Muscle layer of colon (tissue), 2 donors: ENCODE results near the gene ZSWIM6.

Experiments used
- H3K27ac ChIP-seq: one replicate; pipeline ENCODE4 v1.7.0; 2013; ENCODE audit warnings: low read depth, mild to moderate bottlenecking, low read length, moderate library complexity
- H3K27me3 ChIP-seq, 2 donors: one replicate each; pipeline ENCODE4 v1.7.0; 2013; ENCODE audit warnings: low read length in 2 of 2, mild to moderate bottlenecking in 2 of 2; ENCODE audit not compliant: insufficient read depth in 2 of 2, control insufficient read depth in 1 of 2
- H3K36me3 ChIP-seq: one replicate; pipeline ENCODE4 v1.7.0; 2013; ENCODE audit warnings: mild to moderate bottlenecking, low read length; ENCODE audit not compliant: insufficient read depth
- H3K4me1 ChIP-seq: one replicate; pipeline ENCODE4 v1.7.0; 2013; ENCODE audit warnings: mild to moderate bottlenecking, low read length; ENCODE audit not compliant: insufficient read depth
- H3K4me3 ChIP-seq, 2 donors: one replicate each; pipeline ENCODE4 v1.7.0; 2013; ENCODE audit warnings: low read length in 2 of 2, low read depth in 1 of 2, mild to moderate bottlenecking in 1 of 2, moderate library complexity in 1 of 2
- H3K9ac ChIP-seq: one replicate; pipeline ENCODE4 v1.7.0; 2013; ENCODE audit warnings: low read length
- H3K9me3 ChIP-seq: one replicate; pipeline ENCODE4 v1.7.0; 2013; ENCODE audit warnings: mild to moderate bottlenecking, low read length
- donor health status: abdominal sarcoma.
- donor health status: Adenocarcinoma of cecum.

ZSWIM6 gene

GRCh38 chr5:61331407-61332357 lies at the start of gene ZSWIM6:
TSS of gene ZSWIM6 (plus strand) at chr5:61332258. CDS start at chr5:61332273, 15 bp downstream.
- H3K9me3 ChIP-seq = no peaks in the 10 kb centered on the region
- no peaks in the 10 kb centered on the region for H3K27me3 ChIP-seq
- peak within 1 kb of the TSS; percentile 95 for H3K27ac ChIP-seq
- peak within 1 kb of the TSS; percentile 92 for H3K9ac ChIP-seq
- peaks cover 32% of the 10 kb centered on the region for H3K4me1 ChIP-seq
- H3K36me3 ChIP-seq = no peaks in the 10 kb centered on the region
- H3K4me3 ChIP-seq = peak within 1 kb of the TSS; percentile 86 to 91

GRCh38 chr5:61283471-61283870 lies 48.6 kb upstream of the ZSWIM6 start:
- H3K9me3 ChIP-seq = no peaks in the 10 kb centered on the region
- H3K4me3 ChIP-seq = no peak overlapping the region
- H3K27ac ChIP-seq = no peak overlapping the region
- peaks cover 17% of the 10 kb centered on the region for H3K4me1 ChIP-seq
- H3K36me3 ChIP-seq = no peaks in the 10 kb centered on the region
- H3K27me3 ChIP-seq = no peaks in the 10 kb centered on the region
- no peak overlapping the region for H3K9ac ChIP-seq

GRCh38 chr5:61285531-61285930 lies 46.5 kb upstream of the ZSWIM6 start:
- Histone ChIP-seq H3K36me3 (no peaks in the 10 kb centered on the region), H3K4me1 (peaks cover 10% of the 10 kb centered on the region), H3K27ac (no peak overlapping the region), H3K4me3 (no peak overlapping the region), H3K27me3 (no peaks in the 10 kb centered on the region), H3K9me3 (no peaks in the 10 kb centered on the region), H3K9ac (no peak overlapping the region)

- H3K4me1 ChIP-seq = peaks cover 12% of the 10 kb centered on the region
- H3K4me3 ChIP-seq = no peak overlapping the region
- no peaks in the 10 kb centered on the region for H3K9me3 ChIP-seq
- no peaks in the 10 kb centered on the region for H3K36me3 ChIP-seq
- no peak overlapping the region for H3K27ac ChIP-seq
- no peaks in the 10 kb centered on the region for H3K27me3 ChIP-seq
- no peak overlapping the region for H3K9ac ChIP-seq
Observed at GRCh38 chr5:61286446-61287132, 45.5 kb upstream of the ZSWIM6 start.

GRCh38 chr5:61287474-61287873 lies 44.6 kb upstream of the ZSWIM6 start:
- Histone ChIP-seq H3K36me3 (no peaks in the 10 kb centered on the region), H3K27me3 (no peaks in the 10 kb centered on the region), H3K9ac (no peak overlapping the region), H3K9me3 (no peaks in the 10 kb centered on the region), H3K27ac (no peak overlapping the region), H3K4me3 (no peak overlapping the region), H3K4me1 (peaks cover 16% of the 10 kb centered on the region)

GRCh38 chr5:61289241-61289640 lies 42.8 kb upstream of the ZSWIM6 start:
- Histone ChIP-seq H3K9me3 (no peaks in the 10 kb centered on the region), H3K27me3 (no peaks in the 10 kb centered on the region), H3K4me3 (no peak overlapping the region), H3K4me1 (peaks cover 16% of the 10 kb centered on the region), H3K9ac (no peak overlapping the region), H3K36me3 (no peaks in the 10 kb centered on the region), H3K27ac (no peak overlapping the region)

GRCh38 chr5:61289669-61290306 lies 42.3 kb upstream of the ZSWIM6 start:
- Histone ChIP-seq H3K36me3 (no peaks in the 10 kb centered on the region), H3K27ac (no peak overlapping the region), H3K27me3 (no peaks in the 10 kb centered on the region), H3K9ac (no peak overlapping the region), H3K4me3 (no peak overlapping the region), H3K9me3 (no peaks in the 10 kb centered on the region), H3K4me1 (peaks cover 16% of the 10 kb centered on the region)

GRCh38 chr5:61290791-61291210 lies 41.3 kb upstream of the ZSWIM6 start:
- H3K4me3 ChIP-seq = no peak overlapping the region
- peaks cover 16% of the 10 kb centered on the region for H3K4me1 ChIP-seq
- no peaks in the 10 kb centered on the region for H3K27me3 ChIP-seq

GRCh38 chr5:61292062-61292657 lies 39.9 kb upstream of the ZSWIM6 start:
- H3K4me3 ChIP-seq = no peak overlapping the region
- no peaks in the 10 kb centered on the region for H3K9me3 ChIP-seq
- no peaks in the 10 kb centered on the region for H3K27me3 ChIP-seq
- H3K36me3 ChIP-seq = no peaks in the 10 kb centered on the region
- peaks cover 16% of the 10 kb centered on the region for H3K4me1 ChIP-seq
- H3K27ac ChIP-seq = no peak overlapping the region
- H3K9ac ChIP-seq = no peak overlapping the region

More at GRCh38 chr5:61290791-61291210, 41.3 kb upstream of the ZSWIM6 start:
- Histone ChIP-seq H3K36me3 (no peaks in the 10 kb centered on the region), H3K9ac (no peak overlapping the region), H3K9me3 (no peaks in the 10 kb centered on the region), H3K27ac (peak overlapping the region; percentile 52)

GRCh38 chr5:61293071-61293470 lies 39.0 kb upstream of the ZSWIM6 start:
- no peak overlapping the region for H3K27ac ChIP-seq
- no peak overlapping the region for H3K4me3 ChIP-seq
- no peaks in the 10 kb centered on the region for H3K27me3 ChIP-seq
- no peaks in the 10 kb centered on the region for H3K9me3 ChIP-seq
- peaks cover 16% of the 10 kb centered on the region for H3K4me1 ChIP-seq
- no peaks in the 10 kb centered on the region for H3K36me3 ChIP-seq
- H3K9ac ChIP-seq = no peak overlapping the region

GRCh38 chr5:61293873-61294272 lies 38.2 kb upstream of the ZSWIM6 start:
- Histone ChIP-seq H3K4me1 (peaks cover 16% of the 10 kb centered on the region), H3K9me3 (no peaks in the 10 kb centered on the region), H3K4me3 (no peak overlapping the region), H3K9ac (no peak overlapping the region), H3K36me3 (no peaks in the 10 kb centered on the region), H3K27ac (no peak overlapping the region), H3K27me3 (no peaks in the 10 kb centered on the region)
